Suprapubic skin (tissue), 4 donors: Measurements from ENCODE around the gene GPR137C. TPM values are rescaled to one million over a fixed set of nuclear protein-coding genes. Genes with fewer than 3 reads are reported as not detected.
"Not testable (repeated sequence)": the region's sequence is repeated elsewhere in the genome, so short reads cannot be mapped to it uniquely, and the experiment has no call there.

Source experiments
- DNase-seq, 2 donors: peaks; one replicate each; pipeline ENCODE4 v3.0.0-alpha.2; 2019; ENCODE audit warnings: low spot score in 2 of 2
- H3K27ac ChIP-seq: fragments of 200-600 bp; sonication (generic); one replicate; pipeline ENCODE4 v1.5.1; 2019
- H3K27me3 ChIP-seq: fragments of 200-600 bp; sonication (generic); one replicate; pipeline ENCODE4 v1.5.1; 2019
- H3K36me3 ChIP-seq: fragments of 200-600 bp; sonication (generic); one replicate; pipeline ENCODE4 v1.5.1; 2019
- H3K4me1 ChIP-seq: fragments of 200-600 bp; sonication (generic); one replicate; pipeline ENCODE4 v1.5.1; 2019
- H3K4me3 ChIP-seq: fragments of 200-600 bp; sonication (generic); one replicate; pipeline ENCODE4 v1.5.1; 2019; ENCODE audit warnings: mild to moderate bottlenecking
- H3K9me3 ChIP-seq: fragments of 200-600 bp; sonication (generic); one replicate; pipeline ENCODE4 v1.5.1; 2019
- CTCF ChIP-seq, 2 donors: fragments of 200-600 bp in 1 of 2; fragments of 450-650 bp in 1 of 2; sonication (generic) in 1 of 2; IDR thresholded peaks; one replicate each; pipeline ENCODE4 v1.5.1; 2016 to 2019; ENCODE audit warnings: antibody characterized with exemption in 2 of 2, mild to moderate bottlenecking in 1 of 2, moderate library complexity in 1 of 2
- EP300 ChIP-seq: sonication (generic); formaldehyde crosslinking; IDR thresholded peaks from one replicate; pipeline ENCODE4 v1.6.1; 2017; ENCODE audit warnings: antibody characterized with exemption
- POLR2A ChIP-seq, 2 donors: fragments of 450-650 bp; IDR thresholded peaks; one replicate each; pipeline ENCODE4 v1.6.1; 2017; ENCODE audit warnings: antibody characterized with exemption in 2 of 2, mild to moderate bottlenecking in 2 of 2, moderate library complexity in 2 of 2
- POLR2AphosphoS5 ChIP-seq, 3 donors: sonication (generic); formaldehyde crosslinking; IDR thresholded peaks; one replicate each; pipeline ENCODE4 v1.6.1; 2017; ENCODE audit warnings: antibody characterized with exemption in 3 of 3
- WGBS: methylation state at CpG from one replicate; pipeline ENCODE4 v1.1.5; 2018; 5-methylcytosine and 5-hydroxymethylcytosine counted together
- total RNA-seq, 4 donors: library from RNA; depleted of rRNA; stranded (reverse); fragments of >200 nt; gene quantifications; one replicate each; pipeline ENCODE4 v1.1.0, GENCODE V29; 2016

Gene GPR137C
- total RNA-seq, 4 donors from 2014 or later: 0.17 to 0.65 TPM; not detected in 2

- no peak for DNase-seq
These were observed 10.5 kb downstream of the GPR137C start for GRCh38 chr14:52563120-52563519.

GRCh38 chr14:52568454-52568853 is 15.8 kb downstream of the GPR137C start:
- H3K4me3 ChIP-seq, H3K27me3 ChIP-seq, DNase-seq, H3K36me3 ChIP-seq, H3K4me1 ChIP-seq, H3K27ac ChIP-seq: not testable (repeated sequence)
- peaks cover 21% of the 10 kb centered on the region for H3K9me3 ChIP-seq
- 77% methylated on average over 7 of the region's 7 CpGs for WGBS

More at GRCh38 chr14:52563120-52563519, 10.5 kb downstream of the GPR137C start:
- Histone ChIP-seq H3K4me1 (no peaks in the 10 kb centered on the region), H3K4me3 (no peak overlapping the region), H3K27me3 (no peaks in the 10 kb centered on the region), H3K36me3 (no peaks in the 10 kb centered on the region), H3K9me3 (peaks cover 4% of the 10 kb centered on the region), H3K27ac (no peak overlapping the region)
- TF ChIP-seq POLR2AphosphoS5 (IDR thresholded peaks at IDR 0.05): no peak
- no peak for TF ChIP-seq CTCF (IDR thresholded peaks at IDR 0.05)
- no peak for TF ChIP-seq EP300
- 58% methylated on average over 2 of the region's 2 CpGs for WGBS

- TF ChIP-seq EP300 (no peak), CTCF (IDR thresholded peaks at IDR 0.05) (no peak), POLR2AphosphoS5 (IDR thresholded peaks at IDR 0.05) (no peak), POLR2A (IDR thresholded peaks at IDR 0.05) (no peak)
- DNase-seq: no peak
- Histone ChIP-seq H3K27me3 (no peaks in the 10 kb centered on the region), H3K9me3 (peaks cover 18% of the 10 kb centered on the region), H3K4me1 (no peaks in the 10 kb centered on the region), H3K36me3 (no peaks in the 10 kb centered on the region), H3K4me3 (no peak overlapping the region), H3K27ac (no peak overlapping the region)
- 86% methylated on average over 2 of the region's 2 CpGs for WGBS
These were observed 23.2 kb downstream of the GPR137C start for GRCh38 chr14:52575858-52576257.

- Histone ChIP-seq H3K27me3 (no peaks in the 10 kb centered on the region), H3K4me1 (no peaks in the 10 kb centered on the region), H3K4me3 (no peak overlapping the region), H3K9me3 (no peaks in the 10 kb centered on the region), H3K36me3 (no peaks in the 10 kb centered on the region), H3K27ac (no peak overlapping the region)
- no peak for DNase-seq
- no peak for TF ChIP-seq POLR2AphosphoS5 (IDR thresholded peaks at IDR 0.05)
These were observed 30.9 kb downstream of the GPR137C start for GRCh38 chr14:52583544-52583943.

GRCh38 chr14:52589646-52590045 is 37.0 kb downstream of the GPR137C start:
- H3K36me3 ChIP-seq: no peaks in the 10 kb centered on the region
- TF ChIP-seq POLR2A (IDR thresholded peaks at IDR 0.05) (no peak), CTCF (IDR thresholded peaks at IDR 0.05) (no peak), POLR2AphosphoS5 (IDR thresholded peaks at IDR 0.05) (no peak)

GRCh38 chr14:52590318-52590717 is 37.7 kb downstream of the GPR137C start:
- Histone ChIP-seq H3K4me3 (no peak overlapping the region), H3K9me3 (no peaks in the 10 kb centered on the region), H3K27ac (no peak overlapping the region), H3K27me3 (no peaks in the 10 kb centered on the region), H3K4me1 (no peaks in the 10 kb centered on the region), H3K36me3 (no peaks in the 10 kb centered on the region)
- TF ChIP-seq CTCF (IDR thresholded peaks at IDR 0.05) (no peak), POLR2AphosphoS5 (IDR thresholded peaks at IDR 0.05) (no peak), EP300 (no peak), POLR2A (IDR thresholded peaks at IDR 0.05) (no peak)
- DNase-seq: no peak
- WGBS: 91% methylated on average over 1 of the region's 1 CpG

More at GRCh38 chr14:52589646-52590045, 37.0 kb downstream of the GPR137C start:
- H3K4me3 ChIP-seq: no peak overlapping the region
- no peaks in the 10 kb centered on the region for H3K4me1 ChIP-seq
- no peak for DNase-seq
- H3K27ac ChIP-seq: no peak overlapping the region
- H3K9me3 ChIP-seq: no peaks in the 10 kb centered on the region
- H3K27me3 ChIP-seq: no peaks in the 10 kb centered on the region
- 73% methylated on average over 4 of the region's 4 CpGs for WGBS
